ENCODE measurements around the gene COX19. TPM values are rescaled to one million over a fixed set of nuclear protein-coding genes. Genes with fewer than 3 reads are reported as not detected.

The COX19 gene
- polyA plus RNA-seq, 3 donors: 11.1 to 14.5 (median 13.0) TPM

- DNase-seq (ENCODE audit: low read depth in 3 of 3, low spot score in 2 of 3): peak in 2 of 3 donors; percentile 92 to 94
Measured at GRCh38 chr7:992709-993607, 17.6 kb upstream of the COX19 start.

GRCh38 chr7:991729-992656 lies 16.6 kb upstream of the COX19 start:
- DNase-seq (ENCODE audit: low read depth in 3 of 3, low spot score in 2 of 3): no peak

GRCh38 chr7:990933-991728 lies 15.8 kb upstream of the COX19 start:
- no peak for DNase-seq (ENCODE audit: low read depth in 3 of 3, low spot score in 2 of 3)

- DNase-seq (ENCODE audit: low read depth in 3 of 3, low spot score in 2 of 3): no peak
Measured at GRCh38 chr7:990352-990932, 15.1 kb upstream of the COX19 start.

- DNase-seq (ENCODE audit: low read depth in 3 of 3, low spot score in 2 of 3): no peak
Measured at GRCh38 chr7:988963-989529, 13.7 kb upstream of the COX19 start.

- DNase-seq (ENCODE audit: low read depth in 3 of 3, low spot score in 2 of 3): no peak
Measured at GRCh38 chr7:988426-988911, 13.1 kb upstream of the COX19 start.

- no peak for DNase-seq (ENCODE audit: low read depth in 3 of 3, low spot score in 2 of 3)
Measured at GRCh38 chr7:987909-988308, 12.6 kb upstream of the COX19 start.

GRCh38 chr7:986766-987751 lies 11.7 kb upstream of the COX19 start:
- DNase-seq (ENCODE audit: low read depth in 3 of 3, low spot score in 2 of 3): no peak

GRCh38 chr7:985915-986741 lies 10.8 kb upstream of the COX19 start:
- no peak for DNase-seq (ENCODE audit: low read depth in 3 of 3, low spot score in 2 of 3)

GRCh38 chr7:985127-985416 lies 9.7 kb upstream of the COX19 start:
- no peak for DNase-seq (ENCODE audit: low read depth in 3 of 3, low spot score in 2 of 3)

- DNase-seq (ENCODE audit: low read depth in 3 of 3, low spot score in 2 of 3): no peak
Measured at GRCh38 chr7:984361-985126, 9.2 kb upstream of the COX19 start.

GRCh38 chr7:983616-984071 lies 8.3 kb upstream of the COX19 start:
- no peak for DNase-seq (ENCODE audit: low read depth in 3 of 3, low spot score in 2 of 3)

- no peak for DNase-seq (ENCODE audit: low read depth in 3 of 3, low spot score in 2 of 3)
Measured at GRCh38 chr7:983004-983615, 7.8 kb upstream of the COX19 start, which contains the start of gene CYP2W1. Gene CYP2W1, plus strand, starts transcription at chr7:983181. Its CDS starts 31 bp downstream, at chr7:983212.

GRCh38 chr7:982511-983003 lies 7.2 kb upstream of the COX19 start:
- no peak for DNase-seq (ENCODE audit: low read depth in 3 of 3, low spot score in 2 of 3)

- DNase-seq (ENCODE audit: low read depth in 3 of 3, low spot score in 2 of 3): no peak
Measured at GRCh38 chr7:981793-982510, 6.6 kb upstream of the COX19 start.
